Astrocyte of the spinal cord (primary cell): Measurements from ENCODE around the gene NEDD4L.

Experiments used
- DNase-seq: peaks from one replicate; pipeline ENCODE4 v3.0.0; 2011; ENCODE audit warnings: low read depth, low spot score
- H3K4me3 ChIP-seq: 2 replicates; pipeline ENCODE4 v1.5.1; 2011; ENCODE audit warnings: low read depth, mild to moderate bottlenecking, low read length, moderate library complexity
- CTCF ChIP-seq: IDR thresholded peaks from 2 replicates; pipeline ENCODE4 v1.5.1; 2012; ENCODE audit warnings: low read depth, mild to moderate bottlenecking, low read length, inconsistent platforms
- in situ Hi-C: cut with HindIII; loops from 2 replicates; pipeline ENCODE4 v1.10.0; 2017; ENCODE audit warnings: low sequenced_read_pairs

Gene NEDD4L

DNA sequence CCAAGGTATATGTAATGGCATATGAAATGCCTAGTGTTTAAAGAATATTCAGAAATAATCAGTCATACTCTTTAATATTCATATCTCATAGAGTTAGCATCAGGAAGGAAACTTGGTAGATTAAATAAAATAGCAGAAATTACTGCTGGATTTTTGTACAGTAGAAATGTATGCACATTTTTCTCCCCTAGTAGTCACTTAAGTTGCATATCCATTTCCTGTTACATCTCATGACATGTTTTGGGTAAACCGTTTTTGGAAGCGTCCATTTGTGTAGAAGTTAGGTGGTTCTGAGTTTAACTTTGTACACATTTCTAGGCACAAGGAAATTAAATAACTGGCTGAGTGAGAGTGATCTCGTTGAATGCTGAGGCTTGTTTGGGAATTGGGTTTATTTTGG is 21.9 kb downstream of the NEDD4L start:
- no peak overlapping the region for H3K4me3 ChIP-seq
- in situ Hi-C loops, result no loop called here
- no peak for TF ChIP-seq CTCF
- DNase-seq, result no peak

DNA sequence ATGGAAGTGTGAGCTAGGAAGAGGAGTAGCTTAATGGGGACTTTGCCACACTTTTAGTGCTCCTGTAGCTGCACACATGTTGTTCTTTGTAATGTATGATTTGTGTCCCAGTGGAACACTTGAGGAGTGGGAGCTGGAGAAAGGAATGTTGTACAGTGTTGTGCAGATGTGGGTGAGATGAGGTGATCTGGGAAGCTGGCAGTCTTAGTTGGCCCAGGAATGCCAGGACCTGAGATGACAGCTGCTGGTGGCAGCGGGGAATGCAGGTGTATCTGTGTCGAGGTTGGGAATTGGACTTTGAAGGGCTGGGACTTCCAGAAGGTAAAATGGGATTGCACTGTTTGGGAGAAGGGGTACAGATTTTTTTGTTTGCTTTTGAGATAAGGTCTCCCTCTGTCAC is 23.6 kb downstream of the NEDD4L start:
- in situ Hi-C loops, result no loop called here
- no peak for TF ChIP-seq CTCF

GRCh38 chr18:58069099-58069498 is 25.1 kb downstream of the NEDD4L start:
- no peak for TF ChIP-seq CTCF
- DNase-seq, result no peak
- in situ Hi-C loops, result no loop called here
- H3K4me3 ChIP-seq, result no peak overlapping the region

More for the DNA sequence above, 23.6 kb downstream of the NEDD4L start:
- DNase-seq, result no peak
- H3K4me3 ChIP-seq, result no peak overlapping the region

DNA sequence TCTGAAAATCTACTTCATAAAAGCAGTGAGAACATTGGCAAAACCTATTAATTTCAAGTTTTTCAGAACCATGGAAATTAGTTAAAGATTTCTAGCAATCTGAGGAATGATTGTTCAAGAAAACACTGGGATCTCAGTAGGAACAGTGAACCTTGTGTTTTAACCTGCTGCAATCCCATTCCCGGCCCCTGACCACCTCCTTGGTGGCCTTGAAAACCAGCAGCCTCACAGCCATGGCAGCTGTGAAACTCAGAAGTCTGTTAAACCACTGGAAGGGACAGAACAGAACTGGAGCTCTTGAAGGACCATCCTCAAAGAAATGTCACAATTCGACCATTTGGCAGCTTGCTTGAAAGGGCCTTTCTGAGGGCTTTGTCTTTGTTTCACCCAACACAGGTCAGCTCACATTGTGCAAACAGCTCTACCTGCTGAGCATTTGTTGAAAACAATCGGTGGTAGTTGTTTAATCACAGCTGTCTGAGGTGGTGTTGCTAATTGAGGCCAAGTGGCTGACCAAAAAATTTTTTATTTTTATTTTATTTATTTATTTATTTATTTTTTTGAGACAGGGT is 25.8 kb downstream of the NEDD4L start:
- in situ Hi-C loops, result no loop called here
- no peak overlapping the region for H3K4me3 ChIP-seq
- no peak for DNase-seq
- TF ChIP-seq CTCF, result no peak

- DNase-seq, result no peak
- no peak for TF ChIP-seq CTCF
- in situ Hi-C loops, result no loop called here
- H3K4me3 ChIP-seq, result no peak overlapping the region
Measured at GRCh38 chr18:58076052-58076451, 32.0 kb downstream of the NEDD4L start.

- no peak overlapping the region for H3K4me3 ChIP-seq
- in situ Hi-C loops, result no loop called here
- no peak for TF ChIP-seq CTCF
- DNase-seq, result no peak
Measured at GRCh38 chr18:58077329-58077728, 33.3 kb downstream of the NEDD4L start.

DNA sequence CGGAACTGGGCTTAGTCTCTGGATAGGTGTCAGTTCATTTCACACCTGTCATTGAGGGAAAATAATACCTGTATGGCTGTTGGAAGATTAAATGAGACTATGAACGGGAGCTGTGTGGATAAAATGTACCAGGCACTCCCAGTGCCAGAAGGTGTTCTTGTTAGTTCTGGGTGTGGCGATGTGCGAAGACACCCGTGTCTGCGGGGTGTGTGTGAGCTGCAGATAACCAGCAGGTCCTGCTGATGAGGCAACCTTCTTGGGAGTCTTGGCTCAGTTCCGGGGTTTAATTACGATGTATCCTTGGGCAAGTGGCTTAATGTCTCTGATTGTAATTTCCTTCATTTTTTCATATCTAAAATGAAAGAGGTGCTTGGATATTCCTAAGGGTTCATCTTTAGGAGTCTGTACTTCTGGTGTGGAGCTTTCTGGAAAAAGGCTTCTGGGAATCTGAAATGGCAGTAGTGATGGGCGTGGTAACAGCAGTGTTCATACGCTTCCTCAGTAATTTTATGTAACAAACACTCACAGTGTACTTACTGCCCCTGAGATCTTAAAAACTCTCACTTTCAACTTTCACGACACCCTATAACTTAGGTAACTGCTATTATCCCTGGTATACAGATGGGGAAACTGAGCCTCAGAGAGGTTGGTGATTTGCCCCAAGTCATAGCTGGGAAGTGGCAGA is 35.0 kb downstream of the NEDD4L start:
- no peak for TF ChIP-seq CTCF
- DNase-seq, result no peak
- in situ Hi-C loops, result no loop called here
- H3K4me3 ChIP-seq, result no peak overlapping the region
